ENCODE results near the gene KIZ.

The KIZ gene

DNA sequence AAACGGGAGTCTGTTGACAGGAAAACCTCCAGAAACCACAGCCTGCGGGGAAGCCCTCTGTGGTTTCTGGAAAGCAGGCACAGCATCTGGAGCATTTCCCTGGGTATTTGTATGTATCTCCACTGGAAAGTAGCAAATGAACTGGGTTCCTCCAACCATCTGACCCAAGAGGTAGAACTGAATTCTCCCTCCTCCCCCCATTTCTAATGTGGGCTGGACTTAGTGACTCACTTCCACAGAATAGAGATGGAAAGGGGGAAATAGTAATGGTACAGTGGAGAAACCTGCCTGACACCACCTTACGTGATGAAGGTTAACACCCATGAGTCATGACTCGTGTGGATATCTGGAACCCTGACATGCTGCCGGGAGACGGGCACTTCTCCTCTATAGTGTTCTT is 125.4 kb downstream of the KIZ start:
- no peaks in the 10 kb centered on the region for H3K4me1 ChIP-seq (ENCODE audit: insufficient read depth, poor library complexity, severe bottlenecking)
- no peaks in the 10 kb centered on the region for H3K27me3 ChIP-seq (ENCODE audit: insufficient read depth, poor library complexity, severe bottlenecking)
- no peak overlapping the region for H3K4me3 ChIP-seq (ENCODE audit: severe bottlenecking)
- H3K36me3 ChIP-seq (ENCODE audit: low read depth): no peaks in the 10 kb centered on the region
- TF ChIP-seq, protein P1, sequence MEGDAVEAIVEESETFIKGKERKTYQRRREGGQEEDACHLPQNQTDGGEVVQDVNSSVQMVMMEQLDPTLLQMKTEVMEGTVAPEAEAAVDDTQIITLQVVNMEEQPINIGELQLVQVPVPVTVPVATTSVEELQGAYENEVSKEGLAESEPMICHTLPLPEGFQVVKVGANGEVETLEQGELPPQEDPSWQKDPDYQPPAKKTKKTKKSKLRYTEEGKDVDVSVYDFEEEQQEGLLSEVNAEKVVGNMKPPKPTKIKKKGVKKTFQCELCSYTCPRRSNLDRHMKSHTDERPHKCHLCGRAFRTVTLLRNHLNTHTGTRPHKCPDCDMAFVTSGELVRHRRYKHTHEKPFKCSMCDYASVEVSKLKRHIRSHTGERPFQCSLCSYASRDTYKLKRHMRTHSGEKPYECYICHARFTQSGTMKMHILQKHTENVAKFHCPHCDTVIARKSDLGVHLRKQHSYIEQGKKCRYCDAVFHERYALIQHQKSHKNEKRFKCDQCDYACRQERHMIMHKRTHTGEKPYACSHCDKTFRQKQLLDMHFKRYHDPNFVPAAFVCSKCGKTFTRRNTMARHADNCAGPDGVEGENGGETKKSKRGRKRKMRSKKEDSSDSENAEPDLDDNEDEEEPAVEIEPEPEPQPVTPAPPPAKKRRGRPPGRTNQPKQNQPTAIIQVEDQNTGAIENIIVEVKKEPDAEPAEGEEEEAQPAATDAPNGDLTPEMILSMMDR (IDR thresholded peaks at IDR 0.05; ENCODE audit: poor library complexity, severe bottlenecking): no peak
- H3K27ac ChIP-seq (ENCODE audit: poor library complexity, severe bottlenecking): no peak overlapping the region
- no peaks in the 10 kb centered on the region for H3K9me3 ChIP-seq (ENCODE audit: severe bottlenecking)
- no peak for DNase-seq (ENCODE audit: low spot score)
- ATAC-seq (ENCODE audit: low read depth): peak; percentile 38; the same call in 1 of the 3 replicates

GRCh38 chr20:21257192-21257591 is 131.3 kb downstream of the KIZ start:
- no peaks in the 10 kb centered on the region for H3K36me3 ChIP-seq (ENCODE audit: low read depth)
- no peaks in the 10 kb centered on the region for H3K4me1 ChIP-seq (ENCODE audit: insufficient read depth, poor library complexity, severe bottlenecking)
- no peak overlapping the region for H3K27ac ChIP-seq (ENCODE audit: poor library complexity, severe bottlenecking)
- ATAC-seq (ENCODE audit: low read depth): no peak
- no peaks in the 10 kb centered on the region for H3K27me3 ChIP-seq (ENCODE audit: insufficient read depth, poor library complexity, severe bottlenecking)
- no peak for DNase-seq (ENCODE audit: low spot score)
- no peaks in the 10 kb centered on the region for H3K9me3 ChIP-seq (ENCODE audit: severe bottlenecking)
- TF ChIP-seq, protein P1 (IDR thresholded peaks at IDR 0.05; ENCODE audit: poor library complexity, severe bottlenecking): no peak
- H3K4me3 ChIP-seq (ENCODE audit: severe bottlenecking): no peak overlapping the region

- H3K4me3 ChIP-seq (ENCODE audit: severe bottlenecking): no peak overlapping the region
- H3K9me3 ChIP-seq (ENCODE audit: severe bottlenecking): no peaks in the 10 kb centered on the region
- no peaks in the 10 kb centered on the region for H3K36me3 ChIP-seq (ENCODE audit: low read depth)
- H3K27me3 ChIP-seq (ENCODE audit: insufficient read depth, poor library complexity, severe bottlenecking): no peaks in the 10 kb centered on the region
- H3K4me1 ChIP-seq (ENCODE audit: insufficient read depth, poor library complexity, severe bottlenecking): no peaks in the 10 kb centered on the region
- DNase-seq (ENCODE audit: low spot score): no peak
- ATAC-seq (ENCODE audit: low read depth): no peak
- no peak overlapping the region for H3K27ac ChIP-seq (ENCODE audit: poor library complexity, severe bottlenecking)
- TF ChIP-seq, protein P1 (IDR thresholded peaks at IDR 0.05; ENCODE audit: poor library complexity, severe bottlenecking): no peak
These were observed 132.5 kb downstream of the KIZ start for GRCh38 chr20:21258411-21258810.

GRCh38 chr20:21259346-21259745 is 133.5 kb downstream of the KIZ start:
- Histone ChIP-seq H3K4me3 (ENCODE audit: severe bottlenecking) (no peak overlapping the region), H3K27me3 (ENCODE audit: insufficient read depth, poor library complexity, severe bottlenecking) (no peaks in the 10 kb centered on the region), H3K36me3 (ENCODE audit: low read depth) (no peaks in the 10 kb centered on the region), H3K9me3 (ENCODE audit: severe bottlenecking) (no peaks in the 10 kb centered on the region), H3K4me1 (ENCODE audit: insufficient read depth, poor library complexity, severe bottlenecking) (no peaks in the 10 kb centered on the region), H3K27ac (ENCODE audit: poor library complexity, severe bottlenecking) (no peak overlapping the region)
- ATAC-seq (ENCODE audit: low read depth) (no peak), DNase-seq (ENCODE audit: low spot score) (no peak)
- TF ChIP-seq, protein P1 (IDR thresholded peaks at IDR 0.05; ENCODE audit: poor library complexity, severe bottlenecking): no peak

GRCh38 chr20:21262812-21263211 is 136.9 kb downstream of the KIZ start:
- no peaks in the 10 kb centered on the region for H3K9me3 ChIP-seq (ENCODE audit: severe bottlenecking)
- DNase-seq (ENCODE audit: low spot score): no peak
- no peak overlapping the region for H3K4me3 ChIP-seq (ENCODE audit: severe bottlenecking)
- TF ChIP-seq, protein P1 (IDR thresholded peaks at IDR 0.05; ENCODE audit: poor library complexity, severe bottlenecking): no peak
- no peak overlapping the region for H3K27ac ChIP-seq (ENCODE audit: poor library complexity, severe bottlenecking)
- H3K36me3 ChIP-seq (ENCODE audit: low read depth): no peaks in the 10 kb centered on the region
- no peak for ATAC-seq (ENCODE audit: low read depth)
- H3K27me3 ChIP-seq (ENCODE audit: insufficient read depth, poor library complexity, severe bottlenecking): no peaks in the 10 kb centered on the region
- no peaks in the 10 kb centered on the region for H3K4me1 ChIP-seq (ENCODE audit: insufficient read depth, poor library complexity, severe bottlenecking)

Measured in RWPE2 (cell line).